WTC11 (cell line): ENCODE results near the gene SDK2.

Source experiments
- EMX1 ChIP-seq: fragments of 250-450 bp; sonication (Bioruptor Pico); IDR thresholded peaks from 2 replicates; pipeline ENCODE4 v1.8.0; 2021; ENCODE audit warnings: mild to moderate bottlenecking
- ETV6 ChIP-seq: sonication (generic); formaldehyde crosslinking; IDR thresholded peaks from 2 replicates; pipeline ENCODE4 v1.8.1; 2022; ENCODE audit warnings: mild to moderate bottlenecking, missing genetic modification reagents
- FOXP1 ChIP-seq: sonication (generic); formaldehyde crosslinking; IDR thresholded peaks from 2 replicates; pipeline ENCODE4 v1.8.0; 2022; ENCODE audit warnings: missing genetic modification reagents, mild to moderate bottlenecking, moderate library complexity, borderline replicate concordance
- GABPB1 ChIP-seq: sonication (generic); formaldehyde crosslinking; IDR thresholded peaks from 2 replicates; pipeline ENCODE4 v1.8.1; 2023; ENCODE audit warnings: mild to moderate bottlenecking, missing genetic modification reagents
- TF ChIP-seq, protein P1 (sequence below): fragments of 200-600 bp; IDR thresholded peaks from 2 replicates; pipeline ENCODE4 v1.8.0; 2022; ENCODE audit warnings: antibody characterized with exemption
- TF ChIP-seq, protein P2 (sequence below): sonication (generic); formaldehyde crosslinking; IDR thresholded peaks from 2 replicates; pipeline ENCODE4 v1.8.1; 2023; ENCODE audit warnings: mild to moderate bottlenecking, missing genetic modification reagents, moderate library complexity
- TF ChIP-seq, protein P3 (sequence below): sonication (generic); formaldehyde crosslinking; IDR thresholded peaks from 2 replicates; pipeline ENCODE4 v1.8.0; 2022; ENCODE audit warnings: mild to moderate bottlenecking, missing genetic modification reagents
- TF ChIP-seq, protein P4 (sequence below): sonication (generic); formaldehyde crosslinking; IDR thresholded peaks from 2 replicates; pipeline ENCODE4 v1.8.0; 2022; ENCODE audit warnings: mild to moderate bottlenecking, missing genetic modification reagents

DNA sequence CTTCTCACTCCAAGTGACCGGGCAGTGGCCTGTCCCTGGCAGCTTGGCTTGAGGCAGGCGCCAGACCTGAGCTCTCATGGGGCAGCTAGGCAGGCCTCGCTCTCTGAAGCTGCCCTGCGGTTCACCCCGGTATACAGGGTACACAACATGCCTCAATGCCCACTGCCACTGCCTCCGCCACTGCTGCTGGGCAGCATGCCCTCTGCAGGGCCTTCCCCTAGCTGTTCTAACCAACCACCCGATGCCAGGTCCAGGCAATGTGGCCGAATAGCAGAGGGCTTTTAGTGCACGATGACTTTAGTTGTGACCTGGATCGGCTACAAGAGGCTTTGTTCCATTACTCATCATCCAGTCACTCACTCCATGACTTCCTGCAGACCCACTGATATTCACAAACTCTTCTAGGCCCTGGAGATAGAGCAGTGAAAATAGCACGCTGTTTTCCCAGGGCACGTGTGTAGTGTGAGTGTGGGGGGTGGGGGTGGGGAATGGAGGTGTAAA, 352.2 kb downstream of the SDK2 start:
- TF ChIP-seq, protein P1, sequence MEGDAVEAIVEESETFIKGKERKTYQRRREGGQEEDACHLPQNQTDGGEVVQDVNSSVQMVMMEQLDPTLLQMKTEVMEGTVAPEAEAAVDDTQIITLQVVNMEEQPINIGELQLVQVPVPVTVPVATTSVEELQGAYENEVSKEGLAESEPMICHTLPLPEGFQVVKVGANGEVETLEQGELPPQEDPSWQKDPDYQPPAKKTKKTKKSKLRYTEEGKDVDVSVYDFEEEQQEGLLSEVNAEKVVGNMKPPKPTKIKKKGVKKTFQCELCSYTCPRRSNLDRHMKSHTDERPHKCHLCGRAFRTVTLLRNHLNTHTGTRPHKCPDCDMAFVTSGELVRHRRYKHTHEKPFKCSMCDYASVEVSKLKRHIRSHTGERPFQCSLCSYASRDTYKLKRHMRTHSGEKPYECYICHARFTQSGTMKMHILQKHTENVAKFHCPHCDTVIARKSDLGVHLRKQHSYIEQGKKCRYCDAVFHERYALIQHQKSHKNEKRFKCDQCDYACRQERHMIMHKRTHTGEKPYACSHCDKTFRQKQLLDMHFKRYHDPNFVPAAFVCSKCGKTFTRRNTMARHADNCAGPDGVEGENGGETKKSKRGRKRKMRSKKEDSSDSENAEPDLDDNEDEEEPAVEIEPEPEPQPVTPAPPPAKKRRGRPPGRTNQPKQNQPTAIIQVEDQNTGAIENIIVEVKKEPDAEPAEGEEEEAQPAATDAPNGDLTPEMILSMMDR = no peak
- TF ChIP-seq ETV6 (CRISPR knock-in tag) = no peak
- TF ChIP-seq, protein P2, sequence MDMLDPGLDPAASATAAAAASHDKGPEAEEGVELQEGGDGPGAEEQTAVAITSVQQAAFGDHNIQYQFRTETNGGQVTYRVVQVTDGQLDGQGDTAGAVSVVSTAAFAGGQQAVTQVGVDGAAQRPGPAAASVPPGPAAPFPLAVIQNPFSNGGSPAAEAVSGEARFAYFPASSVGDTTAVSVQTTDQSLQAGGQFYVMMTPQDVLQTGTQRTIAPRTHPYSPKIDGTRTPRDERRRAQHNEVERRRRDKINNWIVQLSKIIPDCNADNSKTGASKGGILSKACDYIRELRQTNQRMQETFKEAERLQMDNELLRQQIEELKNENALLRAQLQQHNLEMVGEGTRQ (CRISPR knock-in tag) = no peak
- no peak for TF ChIP-seq EMX1 (CRISPR knock-in tag)
- no peak for TF ChIP-seq FOXP1 (CRISPR knock-in tag)
- TF ChIP-seq, protein P3, sequence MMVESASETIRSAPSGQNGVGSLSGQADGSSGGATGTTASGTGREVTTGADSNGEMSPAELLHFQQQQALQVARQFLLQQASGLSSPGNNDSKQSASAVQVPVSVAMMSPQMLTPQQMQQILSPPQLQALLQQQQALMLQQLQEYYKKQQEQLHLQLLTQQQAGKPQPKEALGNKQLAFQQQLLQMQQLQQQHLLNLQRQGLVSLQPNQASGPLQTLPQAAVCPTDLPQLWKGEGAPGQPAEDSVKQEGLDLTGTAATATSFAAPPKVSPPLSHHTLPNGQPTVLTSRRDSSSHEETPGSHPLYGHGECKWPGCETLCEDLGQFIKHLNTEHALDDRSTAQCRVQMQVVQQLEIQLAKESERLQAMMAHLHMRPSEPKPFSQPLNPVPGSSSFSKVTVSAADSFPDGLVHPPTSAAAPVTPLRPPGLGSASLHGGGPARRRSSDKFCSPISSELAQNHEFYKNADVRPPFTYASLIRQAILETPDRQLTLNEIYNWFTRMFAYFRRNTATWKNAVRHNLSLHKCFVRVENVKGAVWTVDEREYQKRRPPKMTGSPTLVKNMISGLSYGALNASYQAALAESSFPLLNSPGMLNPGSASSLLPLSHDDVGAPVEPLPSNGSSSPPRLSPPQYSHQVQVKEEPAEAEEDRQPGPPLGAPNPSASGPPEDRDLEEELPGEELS = no peak
- no peak for TF ChIP-seq GABPB1
- TF ChIP-seq, protein P4, sequence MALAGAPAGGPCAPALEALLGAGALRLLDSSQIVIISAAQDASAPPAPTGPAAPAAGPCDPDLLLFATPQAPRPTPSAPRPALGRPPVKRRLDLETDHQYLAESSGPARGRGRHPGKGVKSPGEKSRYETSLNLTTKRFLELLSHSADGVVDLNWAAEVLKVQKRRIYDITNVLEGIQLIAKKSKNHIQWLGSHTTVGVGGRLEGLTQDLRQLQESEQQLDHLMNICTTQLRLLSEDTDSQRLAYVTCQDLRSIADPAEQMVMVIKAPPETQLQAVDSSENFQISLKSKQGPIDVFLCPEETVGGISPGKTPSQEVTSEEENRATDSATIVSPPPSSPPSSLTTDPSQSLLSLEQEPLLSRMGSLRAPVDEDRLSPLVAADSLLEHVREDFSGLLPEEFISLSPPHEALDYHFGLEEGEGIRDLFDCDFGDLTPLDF = no peak
